Measurements from ENCODE around the gene ARHGDIB.

GRCh38 chr12:14910090-14910915 lies 51.1 kb downstream of the ARHGDIB start:
- no peak for TF ChIP-seq ELF4 (CRISPR knock-in tag; IDR thresholded peaks at IDR 0.05; ENCODE audit: borderline replicate concordance)
- TF ChIP-seq RELA (CRISPR knock-in tag; IDR thresholded peaks at IDR 0.05): no peak
- no peak for TF ChIP-seq CTCF (CRISPR knock-in tag; IDR thresholded peaks at IDR 0.05)
- TF ChIP-seq HNF4A (CRISPR knock-in tag; IDR thresholded peaks at IDR 0.05): no peak
- no peak for TF ChIP-seq RFXAP (CRISPR knock-in tag; IDR thresholded peaks at IDR 0.05; ENCODE audit: borderline replicate concordance)
- no peak for TF ChIP-seq RBM39 (IDR thresholded peaks at IDR 0.05; ENCODE audit: low read depth, low read length, poor library complexity, severe bottlenecking)
- TF ChIP-seq CBX5 (CRISPR knock-in tag; IDR thresholded peaks at IDR 0.05; ENCODE audit: borderline replicate concordance): no peak
- TF ChIP-seq FLYWCH1 (CRISPR knock-in tag; IDR thresholded peaks at IDR 0.05): no peak
- TF ChIP-seq SMYD3 (CRISPR knock-in tag; IDR thresholded peaks at IDR 0.05): no peak
- TF ChIP-seq BORCS8-MEF2B (CRISPR knock-in tag; IDR thresholded peaks at IDR 0.05): no peak
- TF ChIP-seq EZH2 (conservative IDR thresholded peaks at IDR 0.05; ENCODE audit: low read depth, low read length): no peak

Measured in HepG2 (cell line).